CD4-positive, alpha-beta T cell treated with Interleukin-10 for 1 hour (primary cell): ENCODE data around the gene ADCY10.
"Not testable (repeated sequence)": the region's sequence is repeated elsewhere in the genome, so short reads cannot be mapped to it uniquely, and the experiment has no call there.

ENCODE experiments used
- DNase-seq: peaks from one replicate; pipeline ENCODE4 v3.0.0-alpha.2; 2020

Gene ADCY10

DNA sequence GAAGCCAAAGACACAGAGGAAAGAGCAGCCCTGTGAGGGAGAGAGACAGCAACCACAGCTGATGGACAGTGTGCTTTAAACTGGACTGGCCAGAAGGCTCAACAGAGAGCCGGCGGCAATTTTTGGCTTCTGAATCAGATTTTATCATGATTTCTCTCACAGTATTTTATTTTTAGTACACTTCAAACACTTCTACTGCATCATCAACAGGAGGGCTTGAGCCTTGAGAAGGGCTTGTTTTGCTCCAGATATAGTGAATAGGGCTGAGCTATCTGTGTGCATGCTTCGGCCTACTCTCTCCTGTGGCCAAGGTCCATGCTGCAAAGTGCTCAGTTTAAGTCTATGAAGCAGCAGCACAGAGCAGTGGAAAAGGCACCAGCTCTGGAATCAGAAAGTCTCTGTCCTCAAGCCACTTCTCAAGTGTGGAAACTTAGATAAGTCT is 33.3 kb downstream of the ADCY10 start:
- no peak for DNase-seq

GRCh38 chr1:167879508-167879907 is 34.4 kb downstream of the ADCY10 start:
- DNase-seq = no peak

- no peak for DNase-seq
These were observed 35.4 kb downstream of the ADCY10 start for GRCh38 chr1:167878372-167879160.

GRCh38 chr1:167876597-167877175 is 37.2 kb downstream of the ADCY10 start:
- no peak for DNase-seq

- DNase-seq = no peak
These were observed 42.6 kb downstream of the ADCY10 start for GRCh38 chr1:167871331-167871730.

GRCh38 chr1:167869157-167870001 is 44.6 kb downstream of the ADCY10 start:
- not testable (repeated sequence) for DNase-seq

DNA sequence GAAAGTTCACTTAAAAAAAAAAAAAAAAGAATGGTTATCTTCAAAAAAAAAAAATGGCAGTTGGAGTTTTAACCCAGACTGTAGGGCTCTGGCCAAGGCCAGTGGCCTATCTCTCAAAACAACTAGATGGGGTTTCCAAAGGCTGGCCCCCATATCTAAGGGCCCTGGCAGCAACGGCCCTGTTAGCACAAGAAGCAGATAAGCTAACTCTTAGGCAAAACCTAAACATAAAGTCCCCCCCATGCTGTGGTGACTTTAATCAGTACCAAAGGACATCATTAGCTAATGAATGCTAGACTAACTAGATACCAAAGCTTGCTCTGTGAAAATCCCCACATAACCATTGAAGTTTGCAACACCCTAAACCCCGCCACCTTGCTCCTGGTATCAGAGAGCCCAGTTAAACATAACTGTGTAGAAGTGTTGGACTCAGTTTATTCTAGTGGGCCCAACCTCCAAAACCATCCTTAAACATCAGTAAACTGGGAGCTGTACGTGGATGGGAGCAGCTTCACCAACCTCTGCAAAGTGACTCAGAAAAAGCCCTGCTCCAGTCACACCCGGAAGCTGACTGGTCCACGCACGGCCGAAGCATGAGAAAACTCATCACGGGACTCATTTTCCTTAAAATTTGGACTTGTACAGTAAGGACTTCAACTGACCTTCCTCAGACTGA is 47.1 kb downstream of the ADCY10 start:
- not testable (repeated sequence) for DNase-seq

- DNase-seq = not testable (repeated sequence)
These were observed 47.6 kb downstream of the ADCY10 start for GRCh38 chr1:167866326-167866725.

DNA sequence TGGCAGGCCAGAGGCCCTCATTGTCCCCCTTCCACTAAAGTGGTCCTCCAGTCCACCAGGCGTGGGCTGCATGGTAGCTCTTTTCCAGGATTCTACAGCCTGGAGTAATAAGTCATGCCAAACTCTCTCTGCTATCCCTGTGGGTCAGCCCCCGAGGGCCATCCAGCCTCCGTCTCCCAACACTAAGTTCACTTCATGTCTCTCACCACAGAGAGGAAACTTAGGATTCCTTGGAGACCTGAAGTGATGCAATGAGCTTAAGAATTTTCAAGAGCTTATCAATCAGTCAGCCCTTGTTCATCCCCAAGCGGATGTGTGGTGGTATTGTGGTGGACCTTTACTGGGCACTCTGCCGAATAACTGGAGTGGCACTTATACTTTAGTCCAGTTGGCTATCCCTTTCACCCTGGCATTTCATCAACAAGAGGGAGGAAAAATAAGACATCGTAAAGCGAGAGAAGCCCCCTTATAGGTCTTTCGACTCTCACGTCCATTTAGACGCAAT is 48.1 kb downstream of the ADCY10 start:
- DNase-seq = not testable (repeated sequence)

DNA sequence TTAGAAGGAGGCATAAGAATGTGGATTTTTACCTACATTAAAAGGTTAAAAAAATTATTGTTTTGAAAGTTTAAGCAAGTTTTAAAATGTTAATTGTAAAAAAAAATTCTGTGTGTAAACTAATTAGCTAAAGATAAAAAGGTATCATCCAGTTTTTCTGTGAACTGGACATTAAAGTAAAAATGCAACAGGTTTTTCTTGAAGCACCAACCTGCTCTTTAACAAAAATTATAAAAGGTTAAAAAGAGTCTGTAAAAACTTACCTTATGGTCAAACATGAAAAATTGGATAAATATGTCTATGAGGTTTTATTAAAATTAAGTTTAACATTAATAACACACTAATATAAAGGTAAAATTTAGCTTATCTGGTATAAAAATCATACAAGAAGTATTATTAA is 48.7 kb downstream of the ADCY10 start:
- not testable (repeated sequence) for DNase-seq

DNA sequence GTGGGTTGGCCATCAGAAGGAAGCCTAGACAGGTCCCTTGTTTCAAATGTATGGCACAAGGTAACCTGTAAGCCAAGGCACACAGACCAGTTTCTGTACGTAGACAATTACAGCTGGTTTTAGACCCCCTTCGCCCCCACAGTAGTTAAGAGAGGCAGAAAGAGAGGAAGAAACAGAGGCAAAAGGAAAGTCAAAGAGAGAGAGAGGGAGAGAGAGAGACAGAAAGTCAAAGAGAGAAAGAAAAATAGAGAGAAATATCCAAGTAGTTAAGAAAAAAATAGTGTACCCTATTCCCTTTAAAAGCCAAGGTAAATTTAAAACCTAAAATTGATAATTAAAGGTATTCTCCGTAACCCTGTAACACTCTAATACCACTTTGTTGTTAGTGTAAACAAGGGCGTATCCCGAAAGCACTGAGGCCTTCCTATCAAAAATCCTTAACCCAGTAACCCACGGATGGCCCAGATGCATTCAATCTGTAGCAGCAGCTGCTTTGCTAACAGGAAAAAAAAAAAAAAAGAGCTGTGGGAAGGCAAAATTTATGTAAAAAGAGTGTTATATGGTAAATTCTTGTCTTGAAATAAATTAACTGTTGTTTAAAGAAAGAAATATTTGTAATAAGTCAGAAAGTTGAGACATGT is 49.4 kb downstream of the ADCY10 start:
- DNase-seq = no peak

DNA sequence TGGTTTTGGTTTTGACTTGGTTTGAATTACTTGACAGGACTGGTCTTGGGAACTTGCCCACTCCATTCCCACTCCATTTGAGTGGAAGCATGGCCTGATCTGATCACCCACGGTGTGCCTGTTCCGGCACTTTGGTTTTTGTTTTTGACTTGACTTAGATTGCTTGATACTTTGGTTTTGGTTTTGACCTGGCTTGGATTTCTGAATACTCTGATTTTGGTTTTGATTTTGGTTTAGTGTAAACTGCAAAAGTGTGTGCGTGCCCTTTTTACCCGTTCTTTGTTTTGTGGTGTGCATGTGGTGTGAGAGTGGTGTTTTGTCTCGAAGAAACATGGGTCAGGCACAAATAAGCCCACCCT is 50.0 kb downstream of the ADCY10 start:
- DNase-seq = no peak

DNA sequence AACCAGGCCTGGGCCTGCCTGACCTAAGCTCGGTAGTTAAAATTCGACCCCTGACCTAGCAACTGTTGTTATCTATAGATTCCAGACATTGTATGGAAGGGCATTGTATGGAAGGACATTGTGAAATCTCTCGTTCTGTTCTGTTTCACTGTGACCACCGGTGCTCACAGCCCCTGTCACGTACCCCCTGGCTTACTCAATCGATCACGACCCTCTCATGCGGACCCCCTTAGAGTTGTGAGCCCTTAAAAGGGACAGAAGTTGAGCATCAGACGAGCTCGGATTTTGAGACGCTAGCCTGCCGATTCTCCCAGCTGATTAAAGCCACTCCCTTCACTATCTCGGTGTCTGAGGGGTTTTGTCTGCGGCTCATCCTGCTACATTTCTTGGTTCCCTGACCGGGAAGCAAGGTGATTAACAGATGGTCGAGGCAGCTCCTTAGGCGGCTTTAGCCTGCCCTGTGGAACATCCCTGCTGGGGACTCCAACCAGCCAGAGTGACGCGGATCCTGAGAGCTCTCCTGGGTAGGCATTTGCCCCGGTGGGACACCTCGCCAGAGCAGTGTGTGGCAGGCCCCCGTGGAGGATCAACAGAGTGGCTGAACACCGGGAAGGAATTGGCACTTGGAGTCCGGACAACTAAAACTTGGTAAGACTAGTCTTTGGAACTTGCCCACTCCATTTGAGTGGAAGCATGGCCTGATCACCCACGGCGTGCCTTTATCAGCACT is 50.6 kb downstream of the ADCY10 start:
- DNase-seq = not testable (repeated sequence)

DNA sequence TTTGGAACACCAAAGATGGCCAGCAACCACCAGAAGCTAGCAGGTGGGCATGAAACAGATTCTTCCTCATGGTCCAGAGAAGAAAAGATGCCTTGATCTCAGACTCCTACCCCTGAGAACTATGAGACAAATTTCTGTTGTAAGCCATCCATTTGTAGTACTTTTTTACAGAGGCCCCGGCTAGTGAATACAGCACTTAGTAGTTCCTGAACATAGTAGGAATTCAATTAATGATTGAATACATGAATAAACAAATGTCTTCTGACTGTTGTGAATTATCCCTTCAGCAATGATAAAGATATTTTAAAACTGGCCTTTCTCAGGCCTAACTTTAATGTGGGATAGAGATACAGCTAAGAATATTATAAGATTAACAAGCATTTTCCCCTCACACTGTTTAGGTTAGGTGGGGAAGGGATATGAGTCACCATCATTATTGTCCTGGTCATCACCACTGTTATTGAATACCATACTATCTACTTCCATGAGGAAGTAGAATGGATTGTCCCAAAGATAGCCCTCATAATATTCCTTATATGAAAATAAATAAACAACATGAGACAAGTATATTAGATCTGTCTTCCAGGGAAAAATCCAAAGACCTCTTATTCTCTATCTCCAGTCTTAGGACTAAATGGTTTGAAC is 51.4 kb downstream of the ADCY10 start:
- no peak for DNase-seq

DNA sequence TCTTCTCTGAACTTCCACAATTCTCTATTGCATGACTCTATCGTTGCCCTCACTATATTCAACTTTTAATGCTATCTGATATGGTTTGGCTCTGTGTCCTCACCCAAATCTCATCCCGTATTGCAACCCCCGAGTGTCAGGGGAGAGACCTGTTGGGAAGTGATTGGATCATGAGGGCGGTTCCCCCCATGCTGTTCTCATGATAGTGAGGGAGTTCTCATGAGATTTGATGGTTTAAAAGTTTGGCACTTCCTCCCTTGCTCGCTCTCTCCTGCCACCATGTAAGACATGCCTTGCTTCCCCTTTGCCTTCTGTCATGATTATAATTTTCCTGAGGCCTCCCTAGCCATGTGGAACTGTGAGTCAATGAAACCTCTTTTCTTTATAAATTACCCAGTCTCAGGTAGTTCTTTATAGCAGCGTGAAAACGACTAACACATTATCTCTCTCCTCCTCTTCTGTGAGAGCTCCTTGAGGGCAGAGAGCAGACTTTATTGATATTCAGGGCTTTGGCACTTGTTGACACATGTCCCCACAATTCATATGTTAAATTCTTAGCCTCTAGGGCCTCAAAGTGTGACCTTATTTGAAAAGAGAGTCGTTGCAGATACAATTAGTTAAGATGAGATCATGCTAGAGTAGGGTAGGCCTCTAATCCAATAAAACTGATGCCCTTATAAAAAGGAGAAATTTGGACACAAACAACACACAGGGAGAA is 52.1 kb downstream of the ADCY10 start:
- no peak for DNase-seq

GRCh38 chr1:167860231-167860923 is 53.6 kb downstream of the ADCY10 start:
- no peak for DNase-seq

- no peak for DNase-seq
These were observed 57.1 kb downstream of the ADCY10 start for GRCh38 chr1:167856711-167857418.

DNA sequence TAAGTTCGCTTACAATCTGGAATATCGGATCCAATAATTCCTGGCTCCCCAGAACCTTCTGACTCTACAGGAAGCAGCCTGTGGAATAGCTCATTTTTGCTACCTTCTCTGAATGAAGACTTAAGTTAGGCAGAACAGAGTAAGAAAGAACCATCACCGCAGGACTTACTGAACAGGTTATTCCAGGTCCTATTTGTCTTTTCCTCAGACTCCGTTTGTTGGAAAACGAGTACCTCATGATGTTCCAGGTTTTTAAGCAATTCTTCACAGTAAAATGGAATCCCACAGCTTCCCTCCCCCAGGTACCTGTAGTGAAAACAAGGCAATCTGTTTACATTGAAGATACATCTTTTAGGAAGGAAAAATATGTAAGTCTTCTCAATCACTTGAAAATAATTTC is 59.8 kb downstream of the ADCY10 start:
- no peak for DNase-seq

- no peak for DNase-seq
These were observed 64.3 kb downstream of the ADCY10 start for GRCh38 chr1:167849666-167850065.
